SKM-1 (cell line): ENCODE results near the gene ATP9B.
A peak's percentile ranks its signal among the peaks of the same experiment; 100 is the strongest.

Source experiments
- DNase-seq: peaks from one replicate; lab custom pipeline; 2025; ENCODE audit not compliant: unreplicated experiment; lab: John Stamatoyannopoulos, UW

ATP9B gene

GRCh38 chr18:79405019-79405780, 336.0 kb downstream of the ATP9B start:
- no peak for DNase-seq

- DNase-seq: peak; percentile 67
Measured at GRCh38 chr18:79405781-79406575, 336.8 kb downstream of the ATP9B start.

GRCh38 chr18:79406708-79407107, 337.5 kb downstream of the ATP9B start:
- no peak for DNase-seq

- DNase-seq: no peak
Measured at GRCh38 chr18:79409313-79409712, 340.1 kb downstream of the ATP9B start.

- no peak for DNase-seq
Measured at GRCh38 chr18:79410171-79410641, 341.0 kb downstream of the ATP9B start.

- DNase-seq: no peak
Measured at GRCh38 chr18:79410731-79411613, 341.8 kb downstream of the ATP9B start.

GRCh38 chr18:79411614-79412526, 342.7 kb downstream of the ATP9B start:
- DNase-seq: no peak

- DNase-seq: no peak
Measured at GRCh38 chr18:79413025-79413424, 343.8 kb downstream of the ATP9B start.

- no peak for DNase-seq
Measured at GRCh38 chr18:79413426-79413825, 344.2 kb downstream of the ATP9B start.

- DNase-seq: no peak
Measured at GRCh38 chr18:79413901-79414300, 344.7 kb downstream of the ATP9B start.

GRCh38 chr18:79416022-79416676, 347.0 kb downstream of the ATP9B start:
- DNase-seq: no peak

- no peak for DNase-seq
Measured at GRCh38 chr18:79416677-79417052, 347.5 kb downstream of the ATP9B start.

GRCh38 chr18:79418236-79418635, 349.0 kb downstream of the ATP9B start:
- DNase-seq: no peak

GRCh38 chr18:79418642-79419041, 349.4 kb downstream of the ATP9B start:
- no peak for DNase-seq

GRCh38 chr18:79420033-79420745, 351.0 kb downstream of the ATP9B start:
- no peak for DNase-seq

- DNase-seq: no peak
Measured at GRCh38 chr18:79421275-79421857, 352.2 kb downstream of the ATP9B start.

GRCh38 chr18:79422022-79422782, 353.0 kb downstream of the ATP9B start:
- no peak for DNase-seq

GRCh38 chr18:79422783-79423165, 353.6 kb downstream of the ATP9B start:
- no peak for DNase-seq
